A673 (cell line): Measurements from ENCODE around the gene DRAM1. TPM values are rescaled to one million over a fixed set of nuclear protein-coding genes. Genes with fewer than 3 reads are reported as not detected.
"Not testable (repeated sequence)": the region's sequence is repeated elsewhere in the genome, so short reads cannot be mapped to it uniquely, and the experiment has no call there.

Experiments used
- BruUV-seq: library from RNA; stranded (reverse); fragments of 400-500 nt; replicated peaks from 2 replicates; lab custom pipeline; 2021; lab: Mats Ljungman, UMichigan
- CTCF ChIA-PET: fragments of 300-600 bp; sonication (Branson Sonifier 250); formaldehyde crosslinking; loops from one replicate; lab custom pipeline; 2022; ENCODE audit warnings: antibody characterized with exemption; lab: Charles Lee
- POLR2A ChIA-PET: fragments of 300-600 bp; sonication (Branson Sonifier 250); formaldehyde crosslinking; loops from one replicate; lab custom pipeline; 2022; ENCODE audit warnings: antibody characterized with exemption; ENCODE audit not compliant: low non-redundant PET; lab: Charles Lee
- DNase-seq: peaks from one replicate; pipeline ENCODE4 v3.0.0-alpha.2; 2015; ENCODE audit warnings: low spot score
- H3K27ac ChIP-seq: fragments of 200-600 bp; sonication (generic); 2 replicates; pipeline ENCODE4 v1.5.1; 2016; ENCODE audit warnings: mixed run types, low read depth, mild to moderate bottlenecking, mixed read lengths, antibody characterized with exemption, low read length; ENCODE audit not compliant: poor library complexity, severe bottlenecking
- H3K27me3 ChIP-seq: fragments of 200-600 bp; sonication (generic); replicated peaks from 2 replicates; pipeline ENCODE4 v1.6.1; 2017; ENCODE audit warnings: mixed run types, low read depth, mild to moderate bottlenecking, mixed read lengths, antibody characterized with exemption, low read length; ENCODE audit not compliant: insufficient read depth, poor library complexity
- H3K36me3 ChIP-seq: fragments of 200-600 bp; sonication (generic); 2 replicates; pipeline ENCODE4 v1.6.1; 2016; ENCODE audit warnings: mixed run types, mild to moderate bottlenecking, mixed read lengths, antibody characterized with exemption, low read length; ENCODE audit not compliant: insufficient read depth, poor library complexity, severe bottlenecking
- H3K4me1 ChIP-seq: fragments of 200-600 bp; sonication (generic); 2 replicates; pipeline ENCODE4 v1.6.1; 2017; ENCODE audit warnings: mixed run types, mild to moderate bottlenecking, mixed read lengths, antibody characterized with exemption, low read length; ENCODE audit not compliant: insufficient read depth, poor library complexity, severe bottlenecking
- H3K4me3 ChIP-seq: fragments of 200-600 bp; sonication (generic); 2 replicates; pipeline ENCODE4 v1.5.1; 2016; ENCODE audit warnings: low read depth, mixed run types, mild to moderate bottlenecking, mixed read lengths, low read length; ENCODE audit not compliant: poor library complexity, severe bottlenecking
- H3K9me3 ChIP-seq: fragments of 200-600 bp; sonication (generic); 2 replicates; pipeline ENCODE4 v1.6.1; 2016; ENCODE audit warnings: mixed run types, low read depth, mild to moderate bottlenecking, mixed read lengths, antibody characterized with exemption, low read length; ENCODE audit not compliant: poor library complexity, severe bottlenecking
- CTCF ChIP-seq: fragments of 300-800, 200-600 bp; sonication (generic); conservative IDR thresholded peaks from 2 replicates; pipeline ENCODE4 v1.5.1; 2017; ENCODE audit warnings: low read depth, mild to moderate bottlenecking, antibody characterized with exemption, low read length, moderate library complexity, mixed read lengths
- EZH2 ChIP-seq: fragments of 200-600 bp; sonication (generic); IDR thresholded peaks from 2 replicates; pipeline ENCODE4 v1.6.1; 2017; ENCODE audit warnings: borderline replicate concordance, low read depth, mild to moderate bottlenecking, mixed read lengths, antibody characterized with exemption, low read length; ENCODE audit not compliant: poor library complexity, severe bottlenecking
- intact Hi-C: fragments of 100-400 bp; cut with micrococcal nuclease; formaldehyde crosslinking; loops from one replicate; pipeline ENCODE4 v1.10.0; 2022; ENCODE audit not compliant: unreplicated experiment
- total RNA-seq: library from RNA; stranded (reverse); gene quantifications from 2 replicates; pipeline ENCODE4 v1.2.3, GENCODE V29; 2021

The DRAM1 gene
- total RNA-seq, 1 experiment from 2014 or later: 10.5 TPM

DNA sequence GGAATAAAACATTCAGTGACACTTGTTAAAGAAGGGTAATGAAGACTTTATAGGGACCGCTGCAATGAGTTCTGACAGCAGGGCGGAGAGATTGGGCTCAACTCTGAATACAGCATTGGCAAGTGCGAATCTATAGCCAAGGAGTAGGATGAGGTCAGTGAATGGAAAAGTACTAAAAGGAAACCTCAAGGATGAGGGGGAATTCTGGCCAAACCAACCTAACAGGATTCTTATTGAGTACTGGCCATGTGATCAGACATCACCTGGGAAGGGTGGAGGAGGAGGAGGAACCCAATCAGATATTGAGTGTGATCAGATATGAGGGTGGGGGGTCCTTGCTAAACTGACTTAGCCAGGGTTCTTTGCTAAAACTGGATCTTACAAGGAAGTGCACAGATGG is 31.0 kb downstream of the DRAM1 start:
- no peaks in the 10 kb centered on the region for H3K27me3 ChIP-seq
- no TSS peak for BruUV-seq
- intact Hi-C loops: no loop called here
- TF ChIP-seq CTCF (no peak), EZH2 (no peak)
- no peaks in the 10 kb centered on the region for H3K36me3 ChIP-seq
- ChIA-PET CTCF (interaction anchor here (0.7 kb wide), 1 partner anchor 813 kb away, joined by 3 read pairs; no protein-coding TSS in a partner anchor), POLR2A (no interaction called here)
- no peak for DNase-seq
- no peaks in the 10 kb centered on the region for H3K9me3 ChIP-seq
- H3K4me3 ChIP-seq: no peak overlapping the region
- H3K4me1 ChIP-seq: no peaks in the 10 kb centered on the region
- no peak overlapping the region for H3K27ac ChIP-seq

DNA sequence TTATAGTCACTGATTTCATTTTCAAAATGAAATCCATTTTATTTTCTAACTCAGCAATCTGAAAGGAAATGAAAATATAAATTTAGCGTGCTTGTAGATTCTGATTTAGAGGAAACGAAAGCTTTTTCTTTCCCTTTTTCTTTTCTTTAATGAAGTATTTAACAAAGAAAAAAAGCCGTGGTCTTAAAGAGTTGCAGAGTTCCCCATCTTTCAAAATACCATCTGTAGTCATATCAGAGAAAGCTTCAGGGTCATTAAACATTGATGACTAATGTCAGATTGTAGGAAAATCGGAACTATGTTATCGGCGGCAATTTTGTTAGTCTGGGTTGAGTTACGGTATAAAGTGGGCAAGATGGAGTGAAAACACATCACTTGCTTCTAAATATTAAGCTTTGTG is 32.3 kb downstream of the DRAM1 start:
- no TSS peak for BruUV-seq
- TF ChIP-seq EZH2 (no peak), CTCF (no peak)
- no peaks in the 10 kb centered on the region for H3K36me3 ChIP-seq
- ChIA-PET POLR2A (no interaction called here), CTCF (no interaction called here)
- intact Hi-C loops: loop anchor here (10.0 kb wide), 1 partner anchor 135 kb away; no protein-coding TSS in a partner anchor
- no peaks in the 10 kb centered on the region for H3K4me1 ChIP-seq
- no peaks in the 10 kb centered on the region for H3K27me3 ChIP-seq
- no peak overlapping the region for H3K4me3 ChIP-seq
- no peaks in the 10 kb centered on the region for H3K9me3 ChIP-seq
- no peak for DNase-seq
- H3K27ac ChIP-seq: no peak overlapping the region

DNA sequence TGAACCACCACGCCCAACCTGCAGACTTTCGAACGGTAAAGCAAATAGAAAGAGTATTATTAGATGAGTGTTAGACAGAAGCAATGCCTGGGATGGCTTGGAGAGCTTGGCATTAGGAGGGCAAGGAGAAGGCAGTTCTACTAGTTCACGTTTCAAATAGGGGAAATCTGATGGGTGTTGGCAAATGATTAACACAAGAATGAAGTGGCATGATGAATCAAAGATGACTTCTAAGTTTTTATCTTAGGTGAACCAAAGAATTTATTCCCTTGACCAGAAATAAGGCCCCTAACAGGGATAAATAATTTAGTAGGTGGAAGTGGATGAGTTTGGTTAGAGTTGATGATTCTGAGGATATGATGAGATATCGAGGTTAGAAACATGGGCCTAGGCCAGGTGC is 38.5 kb downstream of the DRAM1 start:
- BruUV-seq: no TSS peak
- H3K36me3 ChIP-seq: no peaks in the 10 kb centered on the region
- no peak overlapping the region for H3K4me3 ChIP-seq
- H3K27me3 ChIP-seq: no peaks in the 10 kb centered on the region
- ChIA-PET CTCF (no interaction called here), POLR2A (interaction anchor here (0.7 kb wide), 1 partner anchor 201 kb away, joined by 6 read pairs; no protein-coding TSS in a partner anchor)
- no peak for TF ChIP-seq CTCF
- TF ChIP-seq EZH2: no peak
- intact Hi-C loops: loop anchor here (5.0 to 10.0 kb wide), 3 partner anchors 141 to 851 kb away; partner anchors contain the start of gene IGF1
- H3K9me3 ChIP-seq: no peaks in the 10 kb centered on the region
- no peak for DNase-seq
- H3K4me1 ChIP-seq: no peaks in the 10 kb centered on the region
- H3K27ac ChIP-seq: no peak overlapping the region

DNA sequence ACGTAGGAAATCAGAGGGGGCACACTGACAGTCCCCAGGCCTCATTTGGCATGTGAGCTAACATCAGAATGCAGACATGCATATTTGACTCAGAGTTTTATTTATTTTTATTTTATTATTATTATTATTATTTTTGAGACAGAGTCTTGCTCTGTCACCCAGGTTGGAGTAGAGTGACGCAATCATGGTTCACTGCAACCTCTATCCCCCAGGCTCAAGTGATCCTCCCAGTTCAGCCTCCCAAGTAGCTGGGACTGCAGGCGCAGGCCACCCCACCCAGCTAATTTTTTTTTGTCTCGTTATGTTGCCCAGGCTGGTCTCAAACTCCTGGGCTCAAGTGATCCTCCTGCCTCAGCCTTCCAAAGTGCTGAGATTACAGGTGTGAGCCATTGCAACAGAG is 41.4 kb downstream of the DRAM1 start:
- BruUV-seq, H3K9me3 ChIP-seq, H3K27me3 ChIP-seq, H3K27ac ChIP-seq, DNase-seq, H3K4me1 ChIP-seq, POLR2A ChIA-PET, H3K4me3 ChIP-seq, H3K36me3 ChIP-seq: not testable (repeated sequence)
- intact Hi-C loops: loop anchor here (5.0 to 10.0 kb wide), 3 partner anchors 144 to 848 kb away; partner anchors contain the start of gene IGF1
- CTCF ChIA-PET: interaction anchor here (0.7 kb wide), 1 partner anchor 625 kb away, joined by 3 read pairs; no protein-coding TSS in a partner anchor
